HL-60 (cell line): ENCODE data around the gene RSPH9.
A peak's percentile ranks its signal among the peaks of the same experiment; 100 is the strongest.

Experiments
- DNase-seq, 2 experiments: peaks; one replicate each; pipeline ENCODE4 v3.0.0-alpha.2; 2010 to 2020; ENCODE audit warnings: low read depth in 1 of 2, low spot score in 1 of 2
- H3K27ac ChIP-seq: fragments of 250-450 bp; sonication (Bioruptor Pico); replicated peaks from 2 replicates; pipeline ENCODE4 v1.5.1; 2020; ENCODE audit warnings: mild to moderate bottlenecking, moderate library complexity
- H3K27me3 ChIP-seq: fragments of 250-450 bp; sonication (Bioruptor Pico); 2 replicates; pipeline ENCODE4 v1.5.1; 2021; ENCODE audit warnings: mild to moderate bottlenecking, moderate library complexity; ENCODE audit not compliant: insufficient read depth, poor library complexity, severe bottlenecking
- H3K4me3 ChIP-seq: replicated peaks from 2 replicates; pipeline ENCODE4 v1.5.1; 2011; ENCODE audit warnings: mild to moderate bottlenecking, control low read depth, low read length; ENCODE audit not compliant: insufficient read depth
- GABPA ChIP-seq: IDR thresholded peaks from 2 replicates; pipeline ENCODE4 v1.6.1; 2012; ENCODE audit warnings: low read depth
- POLR2AphosphoS5 ChIP-seq: IDR thresholded peaks from 2 replicates; pipeline ENCODE4 v1.6.1; 2012; ENCODE audit warnings: low read depth
- SPI1 ChIP-seq: IDR thresholded peaks from 2 replicates; pipeline ENCODE4 v1.6.1; 2012; ENCODE audit warnings: low read depth, mild to moderate bottlenecking, borderline replicate concordance
- TF ChIP-seq, protein P1 (sequence below): IDR thresholded peaks from 2 replicates; pipeline ENCODE4 v1.6.1; 2012; ENCODE audit warnings: low read depth; ENCODE audit not compliant: insufficient replicate concordance
- TF ChIP-seq, protein P2 (sequence below): IDR thresholded peaks from one replicate; pipeline ENCODE4 v1.5.1; 2011; ENCODE audit warnings: low read length, control low read depth, inconsistent platforms; ENCODE audit not compliant: insufficient read depth

RSPH9 gene

DNA sequence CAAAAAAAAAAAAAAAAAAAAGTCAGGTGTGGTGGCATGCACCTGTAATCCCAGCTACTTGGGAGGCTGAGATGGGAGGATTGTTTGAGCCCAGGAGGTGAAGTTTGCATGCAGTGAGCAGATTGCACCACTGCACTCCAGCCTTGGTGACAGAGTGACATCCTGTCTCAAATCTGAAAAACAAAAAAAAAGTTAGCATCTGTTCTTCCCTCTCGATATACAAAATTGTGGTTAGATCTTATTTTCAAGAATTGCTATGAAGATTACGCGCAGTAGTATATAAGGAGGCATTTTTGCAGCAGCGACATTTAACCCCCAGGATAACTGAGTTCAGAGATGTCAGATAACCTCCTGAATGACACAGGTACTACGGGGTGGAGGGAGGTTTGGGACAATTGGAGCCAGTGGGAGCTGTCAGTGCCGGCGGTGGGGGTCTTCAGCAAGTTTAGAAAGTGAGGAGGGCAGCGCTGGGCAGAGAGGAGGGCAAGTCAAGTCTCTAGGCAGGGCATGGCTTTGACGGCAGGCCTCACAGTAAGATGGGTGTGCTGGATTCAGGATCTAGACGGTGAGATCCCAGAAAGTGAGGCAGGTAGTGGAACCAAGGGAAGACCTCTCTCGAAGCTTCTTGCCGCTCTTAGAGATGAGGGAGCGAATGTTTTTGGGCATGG is 68.9 kb downstream of the RSPH9 start:
- Histone ChIP-seq H3K27ac (no peak overlapping the region), H3K4me3 (no peak overlapping the region), H3K27me3 (no peaks in the 10 kb centered on the region)
- DNase-seq: no peak
- no peak for TF ChIP-seq SPI1
- no peak for TF ChIP-seq GABPA
- TF ChIP-seq, protein P1, sequence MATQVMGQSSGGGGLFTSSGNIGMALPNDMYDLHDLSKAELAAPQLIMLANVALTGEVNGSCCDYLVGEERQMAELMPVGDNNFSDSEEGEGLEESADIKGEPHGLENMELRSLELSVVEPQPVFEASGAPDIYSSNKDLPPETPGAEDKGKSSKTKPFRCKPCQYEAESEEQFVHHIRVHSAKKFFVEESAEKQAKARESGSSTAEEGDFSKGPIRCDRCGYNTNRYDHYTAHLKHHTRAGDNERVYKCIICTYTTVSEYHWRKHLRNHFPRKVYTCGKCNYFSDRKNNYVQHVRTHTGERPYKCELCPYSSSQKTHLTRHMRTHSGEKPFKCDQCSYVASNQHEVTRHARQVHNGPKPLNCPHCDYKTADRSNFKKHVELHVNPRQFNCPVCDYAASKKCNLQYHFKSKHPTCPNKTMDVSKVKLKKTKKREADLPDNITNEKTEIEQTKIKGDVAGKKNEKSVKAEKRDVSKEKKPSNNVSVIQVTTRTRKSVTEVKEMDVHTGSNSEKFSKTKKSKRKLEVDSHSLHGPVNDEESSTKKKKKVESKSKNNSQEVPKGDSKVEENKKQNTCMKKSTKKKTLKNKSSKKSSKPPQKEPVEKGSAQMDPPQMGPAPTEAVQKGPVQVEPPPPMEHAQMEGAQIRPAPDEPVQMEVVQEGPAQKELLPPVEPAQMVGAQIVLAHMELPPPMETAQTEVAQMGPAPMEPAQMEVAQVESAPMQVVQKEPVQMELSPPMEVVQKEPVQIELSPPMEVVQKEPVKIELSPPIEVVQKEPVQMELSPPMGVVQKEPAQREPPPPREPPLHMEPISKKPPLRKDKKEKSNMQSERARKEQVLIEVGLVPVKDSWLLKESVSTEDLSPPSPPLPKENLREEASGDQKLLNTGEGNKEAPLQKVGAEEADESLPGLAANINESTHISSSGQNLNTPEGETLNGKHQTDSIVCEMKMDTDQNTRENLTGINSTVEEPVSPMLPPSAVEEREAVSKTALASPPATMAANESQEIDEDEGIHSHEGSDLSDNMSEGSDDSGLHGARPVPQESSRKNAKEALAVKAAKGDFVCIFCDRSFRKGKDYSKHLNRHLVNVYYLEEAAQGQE: no peak
- no peak for TF ChIP-seq POLR2AphosphoS5
- TF ChIP-seq, protein P2, sequence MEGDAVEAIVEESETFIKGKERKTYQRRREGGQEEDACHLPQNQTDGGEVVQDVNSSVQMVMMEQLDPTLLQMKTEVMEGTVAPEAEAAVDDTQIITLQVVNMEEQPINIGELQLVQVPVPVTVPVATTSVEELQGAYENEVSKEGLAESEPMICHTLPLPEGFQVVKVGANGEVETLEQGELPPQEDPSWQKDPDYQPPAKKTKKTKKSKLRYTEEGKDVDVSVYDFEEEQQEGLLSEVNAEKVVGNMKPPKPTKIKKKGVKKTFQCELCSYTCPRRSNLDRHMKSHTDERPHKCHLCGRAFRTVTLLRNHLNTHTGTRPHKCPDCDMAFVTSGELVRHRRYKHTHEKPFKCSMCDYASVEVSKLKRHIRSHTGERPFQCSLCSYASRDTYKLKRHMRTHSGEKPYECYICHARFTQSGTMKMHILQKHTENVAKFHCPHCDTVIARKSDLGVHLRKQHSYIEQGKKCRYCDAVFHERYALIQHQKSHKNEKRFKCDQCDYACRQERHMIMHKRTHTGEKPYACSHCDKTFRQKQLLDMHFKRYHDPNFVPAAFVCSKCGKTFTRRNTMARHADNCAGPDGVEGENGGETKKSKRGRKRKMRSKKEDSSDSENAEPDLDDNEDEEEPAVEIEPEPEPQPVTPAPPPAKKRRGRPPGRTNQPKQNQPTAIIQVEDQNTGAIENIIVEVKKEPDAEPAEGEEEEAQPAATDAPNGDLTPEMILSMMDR: no peak

DNA sequence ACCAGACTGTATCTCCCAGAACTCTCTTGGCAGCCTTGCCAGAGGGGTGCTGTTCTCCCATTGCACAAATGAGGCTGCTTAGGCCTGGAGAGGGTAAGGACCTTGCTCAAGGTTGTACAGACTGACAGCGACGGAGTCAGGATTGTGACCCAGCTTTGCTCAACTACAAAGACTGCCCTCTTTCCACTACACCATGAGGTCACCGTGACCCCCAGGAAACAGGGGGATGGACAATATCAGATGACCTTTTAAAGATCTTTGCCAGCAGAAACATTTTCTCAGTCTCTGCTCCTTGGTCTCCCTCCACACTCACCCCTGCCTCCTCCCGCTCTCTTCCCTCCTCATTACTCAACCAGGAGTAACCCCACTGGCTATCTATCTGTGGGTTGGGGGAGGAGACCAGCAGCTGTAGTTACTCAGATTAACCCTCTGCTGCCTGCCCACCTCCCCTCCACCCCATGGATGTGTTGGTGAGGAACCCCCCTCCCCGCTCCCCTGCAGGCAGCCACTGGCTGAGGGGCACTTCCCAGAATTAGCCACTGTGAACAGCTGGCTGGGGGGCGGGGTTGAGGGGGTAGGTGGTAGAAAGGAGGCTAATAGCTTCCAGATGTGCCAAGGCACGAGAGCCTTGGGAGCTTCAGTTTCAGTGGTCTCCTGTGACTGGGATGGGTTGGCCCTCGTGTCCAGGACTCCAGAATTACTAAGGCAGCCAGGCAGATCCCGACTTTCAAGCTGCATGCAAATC is 69.6 kb downstream of the RSPH9 start:
- peak in 1 of 2 experiments; percentile 15 for DNase-seq
- no peak overlapping the region for H3K27ac ChIP-seq
- H3K27me3 ChIP-seq: no peaks in the 10 kb centered on the region
- TF ChIP-seq POLR2AphosphoS5 (no peak), SPI1 (no peak), GABPA (no peak)
- TF ChIP-seq, protein P1: no peak
- TF ChIP-seq, protein P2: no peak
- no peak overlapping the region for H3K4me3 ChIP-seq

DNA sequence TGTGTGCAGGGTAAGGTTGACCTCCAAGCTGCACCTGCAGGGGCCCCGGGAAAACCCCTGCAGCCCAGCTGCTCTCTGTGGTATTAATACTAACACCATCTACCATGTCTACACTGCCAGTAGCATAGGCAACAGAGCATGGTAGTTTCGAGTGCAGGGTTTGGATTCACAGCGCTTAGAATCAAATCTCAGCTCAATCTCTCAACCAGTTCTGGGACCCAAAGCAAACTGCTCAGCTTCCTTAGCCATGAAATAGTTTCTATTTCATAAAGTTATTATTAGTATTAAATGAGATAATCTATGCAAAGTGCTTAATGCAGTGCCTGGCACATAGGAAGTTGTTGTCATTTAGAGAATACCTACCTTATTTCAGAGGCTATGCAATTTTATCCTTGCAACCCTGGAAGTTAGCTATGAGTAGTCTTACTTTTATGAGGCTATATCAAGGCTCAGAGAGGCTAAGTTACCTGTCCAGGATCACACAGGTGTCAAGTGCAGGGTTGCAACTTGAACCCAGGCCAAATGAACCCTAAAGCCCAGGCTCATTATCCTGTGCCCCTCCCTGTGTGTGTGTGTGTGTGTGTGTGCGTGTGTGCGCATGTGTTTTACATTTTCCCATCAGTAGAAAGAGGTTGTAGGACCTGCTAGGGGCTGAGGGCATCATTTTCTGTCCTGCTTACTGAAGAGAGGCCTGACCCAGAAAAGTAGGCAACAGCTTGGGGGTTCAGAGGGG is 70.4 kb downstream of the RSPH9 start:
- TF ChIP-seq, protein P1: no peak
- no peak for TF ChIP-seq GABPA
- no peak for TF ChIP-seq POLR2AphosphoS5
- TF ChIP-seq, protein P2: no peak
- TF ChIP-seq SPI1: no peak
- DNase-seq: no peak
- Histone ChIP-seq H3K4me3 (no peak overlapping the region), H3K27me3 (no peaks in the 10 kb centered on the region), H3K27ac (no peak overlapping the region)
